SK-N-SH treated with all-trans-retinoic acid at 6 μM for 48 hours (cell line): Measurements from ENCODE around the gene RETSAT.

ENCODE experiments used
- ARNTL ChIP-seq: fragments of 450-650 bp; formaldehyde crosslinking; IDR thresholded peaks from 2 replicates; pipeline ENCODE4 v1.5.0; 2020; ENCODE audit warnings: low read depth, mild to moderate bottlenecking, moderate library complexity, borderline replicate concordance
- BACH2 ChIP-seq: fragments of 250-450 bp; sonication (Bioruptor Pico); IDR thresholded peaks from 2 replicates; pipeline ENCODE4 v1.9.0; 2021; ENCODE audit warnings: mild to moderate bottlenecking, borderline replicate concordance
- CSDC2 ChIP-seq: fragments of 250-450 bp; sonication (Bioruptor Pico); IDR thresholded peaks from 2 replicates; pipeline ENCODE4 v1.5.0; 2020; ENCODE audit warnings: mild to moderate bottlenecking, moderate library complexity
- GLIS3 ChIP-seq: fragments of 250-450 bp; sonication (Bioruptor Pico); IDR thresholded peaks from 2 replicates; pipeline ENCODE4 v1.5.0; 2020; ENCODE audit warnings: mild to moderate bottlenecking, moderate library complexity
- TOX ChIP-seq: fragments of 250-450 bp; sonication (Bioruptor Pico); IDR thresholded peaks from 2 replicates; pipeline ENCODE4 v1.8.0; 2021; ENCODE audit warnings: mild to moderate bottlenecking, moderate library complexity, borderline replicate concordance
- ZC3H10 ChIP-seq: fragments of 250-450 bp; sonication (Bioruptor Pico); IDR thresholded peaks from 2 replicates; pipeline ENCODE4 v1.5.1; 2021; ENCODE audit warnings: mild to moderate bottlenecking, moderate library complexity
- ZFP3 ChIP-seq: fragments of 250-450 bp; sonication (Bioruptor Pico); IDR thresholded peaks from 2 replicates; pipeline ENCODE4 v1.5.0; 2020; ENCODE audit warnings: mild to moderate bottlenecking, moderate library complexity
- ZFP30 ChIP-seq: fragments of 450-650 bp; formaldehyde crosslinking; IDR thresholded peaks from 2 replicates; pipeline ENCODE4 v1.5.0; 2022; ENCODE audit warnings: mild to moderate bottlenecking, moderate library complexity
- ZNF70 ChIP-seq: fragments of 450-650 bp; formaldehyde crosslinking; IDR thresholded peaks from 2 replicates; pipeline ENCODE4 v1.5.0; 2020; ENCODE audit warnings: mild to moderate bottlenecking, moderate library complexity
- TF ChIP-seq, protein P1 (sequence below): fragments of 250-450 bp; sonication (Bioruptor Pico); IDR thresholded peaks from 2 replicates; pipeline ENCODE4 v1.8.0; 2020; ENCODE audit warnings: mild to moderate bottlenecking, moderate library complexity, borderline replicate concordance
- TF ChIP-seq, protein P2 (sequence below): fragments of 250-450 bp; sonication (Bioruptor Pico); IDR thresholded peaks from 2 replicates; pipeline ENCODE4 v1.5.1; 2020; ENCODE audit warnings: low read depth, mild to moderate bottlenecking, moderate library complexity
- TF ChIP-seq, protein P3 (sequence below): fragments of 250-450 bp; sonication (Bioruptor Pico); IDR thresholded peaks from 2 replicates; pipeline ENCODE4 v1.5.0; 2020; ENCODE audit warnings: mild to moderate bottlenecking, moderate library complexity
- TF ChIP-seq, protein P4 (sequence below): fragments of 250-450 bp; sonication (Bioruptor Pico); IDR thresholded peaks from 2 replicates; pipeline ENCODE4 v1.5.1; 2021; ENCODE audit warnings: mild to moderate bottlenecking, moderate library complexity

DNA sequence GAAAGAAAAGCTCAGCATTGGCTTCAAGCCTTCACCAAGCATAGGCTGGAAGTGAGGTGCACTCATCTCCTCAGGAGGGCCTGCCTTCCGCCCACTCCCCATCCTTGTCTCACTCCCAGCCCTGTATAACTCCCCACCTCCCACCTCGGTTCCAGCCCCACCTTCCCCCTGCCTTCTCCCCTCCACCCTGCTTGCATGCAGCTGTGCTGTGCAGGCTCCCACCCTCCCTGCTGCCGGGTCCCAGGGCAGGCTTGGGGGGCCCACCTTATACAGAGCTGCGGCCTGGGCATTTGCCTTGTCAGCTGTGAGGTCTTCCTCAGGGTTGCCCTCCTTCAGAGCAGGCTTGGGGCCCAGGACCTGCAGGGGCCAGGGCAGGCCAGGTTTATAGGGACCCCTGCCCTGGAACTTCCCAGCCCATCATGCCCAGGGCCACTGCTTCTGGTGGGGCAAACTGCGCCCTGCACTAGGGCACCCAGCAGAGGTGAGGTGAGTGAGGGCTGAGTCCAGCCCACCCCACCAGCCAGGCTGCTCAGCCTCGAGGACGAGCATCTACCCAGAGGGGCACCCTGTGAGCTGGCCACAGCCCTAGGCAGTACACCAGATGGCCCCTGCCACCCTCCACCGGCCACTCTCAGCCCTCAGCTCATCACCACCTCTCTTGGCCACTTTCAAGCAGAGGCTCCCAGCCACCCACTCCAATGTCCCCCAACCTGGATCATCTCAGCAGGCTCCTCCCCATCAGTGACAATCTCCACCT lies 44.3 kb upstream of the RETSAT start:
- TF ChIP-seq TOX (CRISPR knock-in tag) (no peak), ZFP3 (CRISPR knock-in tag) (no peak), BACH2 (CRISPR knock-in tag) (no peak), ARNTL (no peak), CSDC2 (CRISPR knock-in tag) (no peak), ZFP30 (CRISPR knock-in tag) (no peak), GLIS3 (CRISPR knock-in tag) (no peak), ZNF70 (CRISPR knock-in tag) (no peak), ZC3H10 (CRISPR knock-in tag) (no peak)
- TF ChIP-seq, protein P1, sequence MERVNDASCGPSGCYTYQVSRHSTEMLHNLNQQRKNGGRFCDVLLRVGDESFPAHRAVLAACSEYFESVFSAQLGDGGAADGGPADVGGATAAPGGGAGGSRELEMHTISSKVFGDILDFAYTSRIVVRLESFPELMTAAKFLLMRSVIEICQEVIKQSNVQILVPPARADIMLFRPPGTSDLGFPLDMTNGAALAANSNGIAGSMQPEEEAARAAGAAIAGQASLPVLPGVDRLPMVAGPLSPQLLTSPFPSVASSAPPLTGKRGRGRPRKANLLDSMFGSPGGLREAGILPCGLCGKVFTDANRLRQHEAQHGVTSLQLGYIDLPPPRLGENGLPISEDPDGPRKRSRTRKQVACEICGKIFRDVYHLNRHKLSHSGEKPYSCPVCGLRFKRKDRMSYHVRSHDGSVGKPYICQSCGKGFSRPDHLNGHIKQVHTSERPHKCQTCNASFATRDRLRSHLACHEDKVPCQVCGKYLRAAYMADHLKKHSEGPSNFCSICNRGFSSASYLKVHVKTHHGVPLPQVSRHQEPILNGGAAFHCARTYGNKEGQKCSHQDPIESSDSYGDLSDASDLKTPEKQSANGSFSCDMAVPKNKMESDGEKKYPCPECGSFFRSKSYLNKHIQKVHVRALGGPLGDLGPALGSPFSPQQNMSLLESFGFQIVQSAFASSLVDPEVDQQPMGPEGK (CRISPR knock-in tag): no peak
- TF ChIP-seq, protein P2, sequence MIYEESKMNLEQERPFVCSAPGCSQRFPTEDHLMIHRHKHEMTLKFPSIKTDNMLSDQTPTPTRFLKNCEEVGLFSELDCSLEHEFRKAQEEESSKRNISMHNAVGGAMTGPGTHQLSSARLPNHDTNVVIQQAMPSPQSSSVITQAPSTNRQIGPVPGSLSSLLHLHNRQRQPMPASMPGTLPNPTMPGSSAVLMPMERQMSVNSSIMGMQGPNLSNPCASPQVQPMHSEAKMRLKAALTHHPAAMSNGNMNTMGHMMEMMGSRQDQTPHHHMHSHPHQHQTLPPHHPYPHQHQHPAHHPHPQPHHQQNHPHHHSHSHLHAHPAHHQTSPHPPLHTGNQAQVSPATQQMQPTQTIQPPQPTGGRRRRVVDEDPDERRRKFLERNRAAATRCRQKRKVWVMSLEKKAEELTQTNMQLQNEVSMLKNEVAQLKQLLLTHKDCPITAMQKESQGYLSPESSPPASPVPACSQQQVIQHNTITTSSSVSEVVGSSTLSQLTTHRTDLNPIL: no peak
- TF ChIP-seq, protein P3, sequence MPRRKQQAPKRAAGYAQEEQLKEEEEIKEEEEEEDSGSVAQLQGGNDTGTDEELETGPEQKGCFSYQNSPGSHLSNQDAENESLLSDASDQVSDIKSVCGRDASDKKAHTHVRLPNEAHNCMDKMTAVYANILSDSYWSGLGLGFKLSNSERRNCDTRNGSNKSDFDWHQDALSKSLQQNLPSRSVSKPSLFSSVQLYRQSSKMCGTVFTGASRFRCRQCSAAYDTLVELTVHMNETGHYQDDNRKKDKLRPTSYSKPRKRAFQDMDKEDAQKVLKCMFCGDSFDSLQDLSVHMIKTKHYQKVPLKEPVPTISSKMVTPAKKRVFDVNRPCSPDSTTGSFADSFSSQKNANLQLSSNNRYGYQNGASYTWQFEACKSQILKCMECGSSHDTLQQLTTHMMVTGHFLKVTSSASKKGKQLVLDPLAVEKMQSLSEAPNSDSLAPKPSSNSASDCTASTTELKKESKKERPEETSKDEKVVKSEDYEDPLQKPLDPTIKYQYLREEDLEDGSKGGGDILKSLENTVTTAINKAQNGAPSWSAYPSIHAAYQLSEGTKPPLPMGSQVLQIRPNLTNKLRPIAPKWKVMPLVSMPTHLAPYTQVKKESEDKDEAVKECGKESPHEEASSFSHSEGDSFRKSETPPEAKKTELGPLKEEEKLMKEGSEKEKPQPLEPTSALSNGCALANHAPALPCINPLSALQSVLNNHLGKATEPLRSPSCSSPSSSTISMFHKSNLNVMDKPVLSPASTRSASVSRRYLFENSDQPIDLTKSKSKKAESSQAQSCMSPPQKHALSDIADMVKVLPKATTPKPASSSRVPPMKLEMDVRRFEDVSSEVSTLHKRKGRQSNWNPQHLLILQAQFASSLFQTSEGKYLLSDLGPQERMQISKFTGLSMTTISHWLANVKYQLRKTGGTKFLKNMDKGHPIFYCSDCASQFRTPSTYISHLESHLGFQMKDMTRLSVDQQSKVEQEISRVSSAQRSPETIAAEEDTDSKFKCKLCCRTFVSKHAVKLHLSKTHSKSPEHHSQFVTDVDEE: no peak
- TF ChIP-seq, protein P4, sequence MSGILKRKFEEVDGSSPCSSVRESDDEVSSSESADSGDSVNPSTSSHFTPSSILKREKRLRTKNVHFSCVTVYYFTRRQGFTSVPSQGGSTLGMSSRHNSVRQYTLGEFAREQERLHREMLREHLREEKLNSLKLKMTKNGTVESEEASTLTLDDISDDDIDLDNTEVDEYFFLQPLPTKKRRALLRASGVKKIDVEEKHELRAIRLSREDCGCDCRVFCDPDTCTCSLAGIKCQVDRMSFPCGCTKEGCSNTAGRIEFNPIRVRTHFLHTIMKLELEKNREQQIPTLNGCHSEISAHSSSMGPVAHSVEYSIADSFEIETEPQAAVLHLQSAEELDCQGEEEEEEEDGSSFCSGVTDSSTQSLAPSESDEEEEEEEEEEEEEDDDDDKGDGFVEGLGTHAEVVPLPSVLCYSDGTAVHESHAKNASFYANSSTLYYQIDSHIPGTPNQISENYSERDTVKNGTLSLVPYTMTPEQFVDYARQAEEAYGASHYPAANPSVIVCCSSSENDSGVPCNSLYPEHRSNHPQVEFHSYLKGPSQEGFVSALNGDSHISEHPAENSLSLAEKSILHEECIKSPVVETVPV: no peak
